ENCODE data around the gene ZAR1.

The ZAR1 gene

GRCh38 chr4:48478273-48478672, 11.8 kb upstream of the ZAR1 start:
- FAIRE-seq (no peak), DNase-seq (ENCODE audit: insufficient read length, low spot score) (no peak)
- no peak for TF ChIP-seq POLR2A (IDR thresholded peaks at IDR 0.05; ENCODE audit: low read depth, low read length)

DNA sequence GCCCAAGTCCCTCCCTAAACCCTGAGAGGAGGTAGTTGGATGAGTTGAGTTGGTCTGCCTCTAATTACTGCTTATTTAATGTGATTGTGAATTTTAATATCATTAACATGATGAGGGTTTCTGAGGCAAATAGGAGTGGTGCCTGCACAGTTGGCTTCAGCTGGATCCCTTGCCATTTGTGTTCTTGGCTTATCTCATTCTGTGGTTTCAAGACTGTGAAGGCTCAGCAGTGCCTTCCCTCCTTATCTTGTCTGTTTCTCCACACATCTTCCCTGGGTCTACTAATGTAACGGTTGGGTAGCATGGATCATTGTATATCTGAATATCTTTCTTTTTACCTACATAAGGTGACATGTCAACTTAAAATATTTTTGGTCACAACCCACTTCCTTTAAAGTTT, 8.5 kb upstream of the ZAR1 start:
- no peak for DNase-seq (ENCODE audit: insufficient read length, low spot score)

DNA sequence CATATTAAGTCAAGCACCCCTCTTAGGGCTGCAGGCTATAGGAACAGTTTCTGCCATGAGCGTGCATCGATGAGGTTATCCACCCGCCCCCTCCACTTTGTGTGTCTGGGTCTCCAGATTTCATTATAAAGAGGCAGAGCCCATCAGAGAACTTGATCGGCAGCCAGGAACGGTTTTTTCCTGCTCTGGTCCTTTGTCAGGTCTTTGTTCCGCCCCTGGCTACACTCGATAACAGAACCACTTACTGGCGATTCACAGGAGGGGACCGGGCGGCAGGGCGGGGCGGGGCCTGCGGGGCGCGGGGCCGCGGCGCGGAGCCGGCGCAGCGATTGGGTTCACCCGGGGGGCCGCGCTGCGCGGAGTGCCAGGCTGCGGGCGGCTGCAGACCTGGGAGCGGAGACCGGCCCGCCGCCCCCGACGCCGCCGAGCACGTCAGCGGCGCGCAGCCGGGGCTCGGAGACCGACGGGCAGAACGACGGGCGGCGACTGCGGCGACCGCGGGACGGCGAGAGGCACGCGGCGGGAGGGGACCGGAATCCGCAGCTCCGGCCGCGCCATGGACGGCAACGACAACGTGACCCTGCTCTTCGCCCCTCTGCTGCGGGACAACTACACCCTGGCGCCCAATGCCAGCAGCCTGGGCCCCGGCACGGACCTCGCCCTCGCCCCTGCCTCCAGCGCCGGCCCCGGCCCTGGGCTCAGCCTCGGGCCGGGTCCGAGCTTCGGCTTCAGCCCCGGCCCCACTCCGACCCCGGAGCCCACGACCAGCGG, 6.9 kb upstream of the ZAR1 start, which contains the start of gene SLC10A4:
Gene SLC10A4 (plus strand): TSS at position 338 of the 771 bp plus-strand sequence. CDS start 219 bp downstream, at position 557.
- no peak for DNase-seq (ENCODE audit: insufficient read length, low spot score)
- no peak for FAIRE-seq
- TF ChIP-seq POLR2A (IDR thresholded peaks at IDR 0.05; ENCODE audit: low read depth, low read length): no peak

More for the DNA sequence above, 8.5 kb upstream of the ZAR1 start:
- FAIRE-seq: no peak
- no peak for TF ChIP-seq POLR2A (IDR thresholded peaks at IDR 0.05; ENCODE audit: low read depth, low read length)

DNA sequence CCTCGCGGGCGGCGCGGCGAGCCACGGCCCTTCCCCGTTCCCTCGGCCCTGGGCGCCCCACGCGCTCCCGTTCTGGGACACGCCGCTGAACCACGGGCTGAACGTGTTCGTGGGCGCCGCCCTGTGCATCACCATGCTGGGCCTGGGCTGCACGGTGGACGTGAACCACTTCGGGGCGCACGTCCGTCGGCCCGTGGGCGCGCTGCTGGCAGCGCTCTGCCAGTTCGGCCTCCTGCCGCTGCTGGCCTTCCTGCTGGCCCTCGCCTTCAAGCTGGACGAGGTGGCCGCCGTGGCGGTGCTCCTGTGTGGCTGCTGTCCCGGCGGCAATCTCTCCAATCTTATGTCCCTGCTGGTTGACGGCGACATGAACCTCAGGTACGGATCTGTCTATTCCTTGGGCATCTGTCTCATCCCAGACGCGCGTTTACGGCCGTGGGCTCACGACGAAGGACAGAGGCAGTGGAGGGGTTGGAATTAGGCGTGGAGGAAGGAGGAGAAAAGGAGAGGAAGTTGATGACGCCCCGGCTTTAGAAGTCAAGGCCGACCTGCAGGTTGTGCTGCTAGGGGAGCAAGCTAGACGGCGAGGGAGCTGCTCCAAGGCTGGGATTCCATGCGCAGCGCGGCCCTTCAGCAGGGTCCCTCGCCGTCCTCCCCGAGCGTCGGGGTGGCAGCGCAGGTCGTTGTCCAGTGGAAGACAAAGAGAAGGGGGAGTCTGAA, 6.1 kb upstream of the ZAR1 start:
- no peak for TF ChIP-seq POLR2A (IDR thresholded peaks at IDR 0.05; ENCODE audit: low read depth, low read length)
- DNase-seq (ENCODE audit: insufficient read length, low spot score): no peak
- FAIRE-seq: no peak

GRCh38 chr4:48484494-48485168, 5.4 kb upstream of the ZAR1 start:
- DNase-seq (ENCODE audit: insufficient read length, low spot score) (no peak), FAIRE-seq (no peak)
- no peak for TF ChIP-seq POLR2A (IDR thresholded peaks at IDR 0.05; ENCODE audit: low read depth, low read length)

- no peak for TF ChIP-seq POLR2A (IDR thresholded peaks at IDR 0.05; ENCODE audit: low read depth, low read length)
- DNase-seq (ENCODE audit: insufficient read length, low spot score) (no peak), FAIRE-seq (no peak)
These were observed 405 bp upstream of the ZAR1 start for GRCh38 chr4:48489683-48490011.

DNA sequence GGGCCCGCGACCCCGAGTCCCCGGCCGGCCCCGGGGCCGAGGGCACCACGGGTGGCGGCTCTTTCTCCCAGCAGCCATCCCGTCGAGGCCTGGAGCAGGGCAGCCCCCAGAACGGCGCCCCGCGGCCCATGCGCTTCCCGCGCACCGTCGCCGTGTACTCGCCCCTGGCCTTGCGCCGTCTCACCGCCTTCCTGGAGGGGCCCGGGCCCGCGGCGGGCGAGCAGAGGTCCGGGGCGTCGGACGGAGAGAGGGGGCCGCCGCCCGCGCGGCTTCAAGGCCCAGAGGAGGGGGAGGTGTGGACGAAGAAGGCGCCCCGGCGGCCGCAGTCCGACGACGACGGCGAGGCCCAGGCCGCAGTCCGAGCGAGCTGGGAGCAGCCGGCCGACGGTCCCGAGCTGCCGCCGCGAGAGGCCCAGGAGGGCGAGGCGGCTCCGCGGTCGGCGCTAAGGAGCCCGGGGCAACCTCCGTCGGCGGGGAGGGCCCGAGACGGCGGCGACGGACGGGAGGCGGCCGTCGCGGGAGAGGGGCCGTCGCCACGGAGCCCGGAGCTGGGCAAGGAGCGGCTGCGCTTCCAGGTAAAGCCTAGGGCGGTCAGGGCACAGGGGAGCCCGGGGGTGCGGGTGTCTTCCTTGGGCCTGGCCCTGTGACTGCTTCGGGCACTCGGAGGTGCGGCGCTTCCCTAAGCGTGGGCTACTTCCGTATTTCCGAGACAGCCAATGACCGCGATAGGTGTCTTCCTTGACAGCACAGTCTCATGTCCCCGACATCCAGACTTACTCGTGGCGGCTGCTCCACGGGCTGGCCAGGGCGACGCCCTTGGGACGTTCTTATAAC, 845 bp downstream of the ZAR1 start:
- no peak for DNase-seq (ENCODE audit: insufficient read length, low spot score)
- TF ChIP-seq POLR2A (IDR thresholded peaks at IDR 0.05; ENCODE audit: low read depth, low read length): no peak
- FAIRE-seq: no peak

GRCh38 chr4:48491514-48492176, 1.6 kb downstream of the ZAR1 start:
- DNase-seq (ENCODE audit: insufficient read length, low spot score): no peak
- TF ChIP-seq POLR2A (IDR thresholded peaks at IDR 0.05; ENCODE audit: low read depth, low read length): no peak
- no peak for FAIRE-seq

DNA sequence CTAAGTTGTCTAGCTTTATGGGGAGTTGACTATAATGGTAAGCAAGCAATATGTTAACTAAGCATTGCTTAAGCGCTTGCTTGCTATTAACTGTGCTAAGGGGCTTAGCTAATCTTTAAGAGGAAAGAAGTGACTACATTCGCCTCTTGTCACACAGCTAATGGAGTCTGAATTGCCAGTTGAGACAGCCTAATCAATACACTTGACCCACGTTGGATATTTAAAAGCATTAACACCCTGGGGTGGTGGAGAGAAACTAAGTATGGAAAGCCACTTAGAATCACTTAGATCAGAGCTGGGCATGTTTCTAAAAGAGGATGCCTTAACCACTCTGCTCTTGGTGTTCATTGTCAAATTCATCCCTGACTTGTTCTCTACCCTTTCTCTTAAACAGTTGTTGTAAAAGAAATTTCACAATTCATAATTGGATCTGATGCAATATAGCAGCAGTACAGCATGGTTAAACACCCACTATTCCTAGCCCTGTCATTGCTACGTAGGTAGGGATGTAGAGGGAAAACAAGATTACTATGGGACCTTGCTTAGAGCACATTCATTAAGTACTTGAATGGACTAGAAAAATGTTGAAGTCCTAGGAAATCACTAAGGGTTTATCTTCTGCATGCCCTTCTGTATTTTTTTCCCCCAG, 3.5 kb downstream of the ZAR1 start:
- no peak for TF ChIP-seq POLR2A (IDR thresholded peaks at IDR 0.05; ENCODE audit: low read depth, low read length)
- DNase-seq (ENCODE audit: insufficient read length, low spot score): no peak

DNA sequence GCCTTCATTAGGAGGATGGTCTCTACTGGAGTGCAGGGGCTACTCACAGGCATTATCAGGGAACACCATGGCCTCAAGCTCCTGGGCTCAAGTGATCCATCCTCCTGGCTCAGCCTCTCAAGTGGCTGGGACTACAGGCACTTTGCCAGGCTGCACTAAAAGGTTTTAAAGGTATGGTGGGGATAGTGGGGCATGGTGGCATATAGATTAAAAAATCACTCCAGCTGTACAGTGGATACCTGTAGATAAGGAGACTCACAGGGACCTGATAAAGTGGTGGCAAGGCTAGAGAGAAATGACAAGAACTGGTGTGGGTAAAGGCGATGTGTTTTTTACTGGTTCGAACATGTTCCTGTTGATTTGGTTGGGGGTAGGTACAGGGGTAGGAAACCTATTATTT, 5.9 kb downstream of the ZAR1 start:
- DNase-seq (ENCODE audit: insufficient read length, low spot score) (no peak), FAIRE-seq (no peak)
- TF ChIP-seq POLR2A (IDR thresholded peaks at IDR 0.05; ENCODE audit: low read depth, low read length): no peak

More for the DNA sequence above, 3.5 kb downstream of the ZAR1 start:
- FAIRE-seq: no peak

DNA sequence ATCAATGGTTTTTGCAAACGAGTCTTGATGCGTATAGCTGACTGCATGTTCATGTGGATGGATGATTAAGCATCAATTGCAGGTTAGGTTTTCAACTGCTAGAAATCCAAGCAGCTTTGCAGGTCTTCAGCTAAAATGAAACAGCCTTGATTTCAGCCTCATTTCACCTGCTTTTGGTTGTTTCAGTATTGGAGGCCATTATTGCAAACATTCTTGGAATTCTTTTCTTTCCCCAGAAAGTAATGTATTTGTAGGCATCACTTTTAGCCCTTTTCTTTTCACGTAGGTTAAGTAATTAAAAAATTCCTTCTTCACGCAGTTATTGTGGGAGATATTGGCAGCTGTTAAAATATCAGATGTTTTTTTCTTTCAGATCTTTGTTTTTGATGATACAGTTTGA, 8.8 kb downstream of the ZAR1 start:
- no peak for FAIRE-seq
- no peak for TF ChIP-seq POLR2A (IDR thresholded peaks at IDR 0.05; ENCODE audit: low read depth, low read length)
- no peak for DNase-seq (ENCODE audit: insufficient read length, low spot score)

- FAIRE-seq (no peak), DNase-seq (ENCODE audit: insufficient read length, low spot score) (no peak)
- no peak for TF ChIP-seq POLR2A (IDR thresholded peaks at IDR 0.05; ENCODE audit: low read depth, low read length)
These were observed 9.6 kb downstream of the ZAR1 start for GRCh38 chr4:48499551-48500066.
